ENCODE data around the gene CTCFL. TPM values are rescaled to one million over a fixed set of nuclear protein-coding genes. Genes with fewer than 3 reads are reported as not detected.

The CTCFL gene
- total and polyA plus RNA-seq, 2 of the 13 experiments (the other 11 are each of a cell fraction or from before 2014, with no cell fraction given) = 0.04 TPM; not detected in 1

- TF ChIP-seq, protein P1, sequence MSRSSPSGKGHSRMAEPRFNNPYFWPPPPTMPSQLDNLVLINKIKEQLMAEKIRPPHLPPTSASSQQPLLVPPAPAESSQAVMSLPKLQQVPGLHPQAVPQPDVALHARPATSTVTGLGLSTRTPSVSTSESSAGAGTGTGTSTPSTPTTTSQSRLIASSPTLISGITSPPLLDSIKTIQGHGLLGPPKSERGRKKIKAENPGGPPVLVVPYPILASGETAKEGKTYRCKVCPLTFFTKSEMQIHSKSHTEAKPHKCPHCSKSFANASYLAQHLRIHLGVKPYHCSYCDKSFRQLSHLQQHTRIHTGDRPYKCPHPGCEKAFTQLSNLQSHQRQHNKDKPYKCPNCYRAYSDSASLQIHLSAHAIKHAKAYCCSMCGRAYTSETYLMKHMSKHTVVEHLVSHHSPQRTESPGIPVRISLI (CRISPR knock-in tag; IDR thresholded peaks at IDR 0.05; ENCODE audit: borderline replicate concordance) = no peak
- no peak for TF ChIP-seq ZNF367 (CRISPR knock-in tag; IDR thresholded peaks at IDR 0.05; ENCODE audit: borderline replicate concordance)
- no peak for TF ChIP-seq FIP1L1 (IDR thresholded peaks at IDR 0.05; ENCODE audit: borderline replicate concordance, insufficient read depth, low read depth, low read length)
- TF ChIP-seq PAWR (CRISPR knock-in tag; IDR thresholded peaks at IDR 0.05; ENCODE audit: borderline replicate concordance) = no peak
- TF ChIP-seq ZNF546 (CRISPR knock-in tag; conservative IDR thresholded peaks at IDR 0.05) = no peak
- no peak for TF ChIP-seq MIXL1 (CRISPR knock-in tag; IDR thresholded peaks at IDR 0.05)
- TF ChIP-seq TCF12 (IDR thresholded peaks at IDR 0.05) = no peak
- no peak for TF ChIP-seq TCF12 (CRISPR knock-in tag; IDR thresholded peaks at IDR 0.05)
- TF ChIP-seq PAF1 (CRISPR knock-in tag; IDR thresholded peaks at IDR 0.05) = no peak
- TF ChIP-seq HMG20B (CRISPR knock-in tag; conservative IDR thresholded peaks at IDR 0.05) = no peak
- no peak for TF ChIP-seq ZNF841 (CRISPR knock-in tag; IDR thresholded peaks at IDR 0.05; ENCODE audit: borderline replicate concordance)
- no peak for TF ChIP-seq HNRNPH1 (optimal IDR thresholded peaks at IDR 0.05; ENCODE audit: low read depth, low read length)
- no peak for TF ChIP-seq KLF13 (CRISPR knock-in tag; IDR thresholded peaks at IDR 0.05)
- no peak for TF ChIP-seq ZSCAN12 (CRISPR knock-in tag; IDR thresholded peaks at IDR 0.05)
- TF ChIP-seq, protein P2, sequence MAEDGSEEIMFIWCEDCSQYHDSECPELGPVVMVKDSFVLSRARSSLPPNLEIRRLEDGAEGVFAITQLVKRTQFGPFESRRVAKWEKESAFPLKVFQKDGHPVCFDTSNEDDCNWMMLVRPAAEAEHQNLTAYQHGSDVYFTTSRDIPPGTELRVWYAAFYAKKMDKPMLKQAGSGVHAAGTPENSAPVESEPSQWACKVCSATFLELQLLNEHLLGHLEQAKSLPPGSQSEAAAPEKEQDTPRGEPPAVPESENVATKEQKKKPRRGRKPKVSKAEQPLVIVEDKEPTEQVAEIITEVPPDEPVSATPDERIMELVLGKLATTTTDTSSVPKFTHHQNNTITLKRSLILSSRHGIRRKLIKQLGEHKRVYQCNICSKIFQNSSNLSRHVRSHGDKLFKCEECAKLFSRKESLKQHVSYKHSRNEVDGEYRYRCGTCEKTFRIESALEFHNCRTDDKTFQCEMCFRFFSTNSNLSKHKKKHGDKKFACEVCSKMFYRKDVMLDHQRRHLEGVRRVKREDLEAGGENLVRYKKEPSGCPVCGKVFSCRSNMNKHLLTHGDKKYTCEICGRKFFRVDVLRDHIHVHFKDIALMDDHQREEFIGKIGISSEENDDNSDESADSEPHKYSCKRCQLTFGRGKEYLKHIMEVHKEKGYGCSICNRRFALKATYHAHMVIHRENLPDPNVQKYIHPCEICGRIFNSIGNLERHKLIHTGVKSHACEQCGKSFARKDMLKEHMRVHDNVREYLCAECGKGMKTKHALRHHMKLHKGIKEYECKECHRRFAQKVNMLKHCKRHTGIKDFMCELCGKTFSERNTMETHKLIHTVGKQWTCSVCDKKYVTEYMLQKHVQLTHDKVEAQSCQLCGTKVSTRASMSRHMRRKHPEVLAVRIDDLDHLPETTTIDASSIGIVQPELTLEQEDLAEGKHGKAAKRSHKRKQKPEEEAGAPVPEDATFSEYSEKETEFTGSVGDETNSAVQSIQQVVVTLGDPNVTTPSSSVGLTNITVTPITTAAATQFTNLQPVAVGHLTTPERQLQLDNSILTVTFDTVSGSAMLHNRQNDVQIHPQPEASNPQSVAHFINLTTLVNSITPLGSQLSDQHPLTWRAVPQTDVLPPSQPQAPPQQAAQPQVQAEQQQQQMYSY (CRISPR knock-in tag; IDR thresholded peaks at IDR 0.05) = no peak
- TF ChIP-seq GLI4 (CRISPR knock-in tag; IDR thresholded peaks at IDR 0.05; ENCODE audit: borderline replicate concordance) = no peak
- TF ChIP-seq ZNF501 (CRISPR knock-in tag; IDR thresholded peaks at IDR 0.05) = peak; percentile 67
- no peak for TF ChIP-seq ZNF747 (CRISPR knock-in tag; IDR thresholded peaks at IDR 0.05; ENCODE audit: borderline replicate concordance)
- no peak for TF ChIP-seq IKZF4 (CRISPR knock-in tag; IDR thresholded peaks at IDR 0.05; ENCODE audit: borderline replicate concordance, low read depth, not compliant biosample characterization)
- TF ChIP-seq, protein P3, sequence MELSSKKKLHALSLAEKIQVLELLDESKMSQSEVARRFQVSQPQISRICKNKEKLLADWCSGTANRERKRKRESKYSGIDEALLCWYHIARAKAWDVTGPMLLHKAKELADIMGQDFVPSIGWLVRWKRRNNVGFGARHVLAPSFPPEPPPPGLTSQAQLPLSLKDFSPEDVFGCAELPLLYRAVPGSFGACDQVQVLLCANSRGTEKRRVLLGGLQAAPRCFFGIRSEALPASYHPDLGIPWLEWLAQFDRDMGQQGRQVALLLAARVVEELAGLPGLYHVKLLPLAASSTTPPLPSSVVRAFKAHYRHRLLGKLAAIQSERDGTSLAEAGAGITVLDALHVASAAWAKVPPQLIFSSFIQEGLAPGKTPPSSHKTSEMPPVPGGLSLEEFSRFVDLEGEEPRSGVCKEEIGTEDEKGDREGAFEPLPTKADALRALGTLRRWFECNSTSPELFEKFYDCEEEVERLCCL (CRISPR knock-in tag; IDR thresholded peaks at IDR 0.05; ENCODE audit: borderline replicate concordance) = no peak
- 0 out of 2 replicates have a peak, but pooled peaks have one; percentile 17 for TF ChIP-seq IRF2 (CRISPR knock-in tag; IDR thresholded peaks at IDR 0.05)
- TF ChIP-seq MED13 (CRISPR knock-in tag; IDR thresholded peaks at IDR 0.05) = no peak
- TF ChIP-seq KLF15 (CRISPR knock-in tag; IDR thresholded peaks at IDR 0.05; ENCODE audit: borderline replicate concordance) = no peak
- TF ChIP-seq SOX5 (CRISPR knock-in tag; IDR thresholded peaks at IDR 0.05; ENCODE audit: borderline replicate concordance) = peak; percentile 45; the same call in 1 of the 2 replicates
- no peak for TF ChIP-seq AHR (CRISPR knock-in tag; IDR thresholded peaks at IDR 0.05)
These were observed 30.7 kb upstream of the CTCFL start (continued) for GRCh38 chr20:57555457-57556184.
